H1 (cell line): Measurements from ENCODE around the gene BRD2. TPM values are rescaled to one million over a fixed set of nuclear protein-coding genes. Genes with fewer than 3 reads are reported as not detected.

Experiments
- CTCF ChIA-PET: fragments of 300-600 bp; sonication (Branson Sonifier 250); formaldehyde crosslinking; loops from one replicate; lab custom pipeline; 2021; ENCODE audit not compliant: partially characterized antibody; lab: Charles Lee
- POLR2A ChIA-PET: fragments of 300-600 bp; sonication (Branson Sonifier 250); formaldehyde crosslinking; loops from one replicate; lab custom pipeline; 2021; ENCODE audit warnings: inconsistent platforms; ENCODE audit not compliant: partially characterized antibody; lab: Charles Lee
- DNase-seq, 2 experiments: peaks; one replicate each; pipeline versions ENCODE4 v3.0.0 to v3.0.0-alpha.2; 2010 to 2022; ENCODE audit warnings: low spot score in 2 of 2, low read depth in 1 of 2, mixed read lengths in 1 of 2
- FAIRE-seq: peaks from 2 replicates; lab custom pipeline; 2011; peaks lifted over from hg19 to GRCh38; lab: Jason Lieb, UNC
- H2AFZ ChIP-seq: 2 replicates; pipeline ENCODE4 v1.8.1; 2012; ENCODE audit warnings: low read length, inconsistent platforms
- H2AK5ac ChIP-seq: 2 replicates; pipeline ENCODE4 v1.6.1; 2013; ENCODE audit warnings: low read depth, low read length
- H2BK120ac ChIP-seq: replicated peaks from 2 replicates; pipeline ENCODE3; 2013; ENCODE audit warnings: low read depth, low read length, inconsistent platforms
- H2BK12ac ChIP-seq: 2 replicates; pipeline ENCODE4 v1.6.1; 2013; ENCODE audit warnings: low read depth, low read length
- H2BK15ac ChIP-seq: 2 replicates; pipeline ENCODE4 v1.6.1; 2013; ENCODE audit warnings: low read length
- H2BK20ac ChIP-seq: 2 replicates; pipeline ENCODE4 v1.6.1; 2013; ENCODE audit warnings: low read length
- H2BK5ac ChIP-seq: 2 replicates; pipeline ENCODE4 v1.6.1; 2013; ENCODE audit warnings: low read depth, low read length
- H3K14ac ChIP-seq: 2 replicates; pipeline ENCODE4 v1.6.1; 2013; ENCODE audit warnings: inconsistent platforms; ENCODE audit not compliant: insufficient read length
- H3K18ac ChIP-seq: 2 replicates; pipeline ENCODE4 v1.6.1; 2013; ENCODE audit warnings: low read length; ENCODE audit errors: extremely low read depth
- H3K23ac ChIP-seq: 2 replicates; pipeline ENCODE4 v1.6.1; 2013; ENCODE audit warnings: inconsistent platforms; ENCODE audit not compliant: insufficient read length
- H3K23me2 ChIP-seq: 2 replicates; pipeline ENCODE4 v1.6.1; 2013; ENCODE audit warnings: low read depth, low read length
- H3K27ac ChIP-seq: 2 replicates; pipeline ENCODE4 v1.6.1; 2011; ENCODE audit warnings: low read depth, low read length, inconsistent platforms
- H3K27me3 ChIP-seq, 4 experiments: replicated peaks in 1 of 4; 1 replicate in 1 of 4; 2 replicates in 3 of 4; pipeline versions ENCODE4 v1.6.1 to v1.8.1; 2011 to 2013; ENCODE audit warnings: low read length in 3 of 4, mild to moderate bottlenecking in 3 of 4, inconsistent platforms in 2 of 4, mixed read lengths in 2 of 4, moderate library complexity in 1 of 4; ENCODE audit not compliant: control insufficient read depth in 3 of 4, insufficient read depth in 3 of 4; ENCODE audit errors: extremely low read depth in 1 of 4
- H3K36me3 ChIP-seq, 4 experiments: 2 replicates each; pipeline versions ENCODE4 v1.6.1 to v1.8.1; 2011 to 2013; ENCODE audit warnings: mild to moderate bottlenecking in 4 of 4, low read length in 3 of 4, moderate library complexity in 2 of 4, control low read depth in 1 of 4, inconsistent platforms in 1 of 4; ENCODE audit not compliant: insufficient read depth in 4 of 4, control insufficient read depth in 2 of 4
- H3K4ac ChIP-seq: replicated peaks from 2 replicates; pipeline ENCODE3; 2013; ENCODE audit warnings: low read length, low read depth, mixed read lengths, inconsistent platforms; ENCODE audit not compliant: insufficient read length
- H3K4me1 ChIP-seq, 4 experiments: replicated peaks in 1 of 4; 1 replicate in 1 of 4; 2 replicates in 3 of 4; pipeline versions ENCODE4 v1.6.1 to v1.8.1; 2011 to 2013; ENCODE audit warnings: low read length in 3 of 4, inconsistent platforms in 2 of 4, mixed read lengths in 1 of 4; ENCODE audit not compliant: insufficient read depth in 4 of 4, control insufficient read depth in 3 of 4
- H3K4me2 ChIP-seq, 2 experiments: 2 replicates each; pipeline versions ENCODE4 v1.6.1 to v1.8.1; 2011 to 2013; ENCODE audit warnings: low read depth in 2 of 2, low read length in 2 of 2, control low read depth in 1 of 2, inconsistent platforms in 1 of 2, mild to moderate bottlenecking in 1 of 2; ENCODE audit not compliant: insufficient read depth in 1 of 2
- H3K4me3 ChIP-seq, 4 experiments: fragments of 200-600, 300-600 bp in 1 of 4; sonication (generic), shearing (Covaris generic), sonication (Bioruptor Twin) in 1 of 4; 2 replicates each; pipeline versions ENCODE4 v1.5.1 to v1.8.1; 2011 to 2016; ENCODE audit warnings: low read length in 4 of 4, low read depth in 3 of 4, control low read depth in 2 of 4, inconsistent platforms in 2 of 4, mild to moderate bottlenecking in 2 of 4, mixed read lengths in 1 of 4, moderate library complexity in 1 of 4; ENCODE audit not compliant: insufficient read depth in 2 of 4; ENCODE audit errors: extremely low read depth in 1 of 4
- H3K56ac ChIP-seq: replicated peaks from 2 replicates; pipeline ENCODE3; 2013; ENCODE audit warnings: low read depth, mild to moderate bottlenecking, mixed read lengths, low read length, inconsistent platforms; ENCODE audit not compliant: insufficient read length
- H3K79me1 ChIP-seq: 2 replicates; pipeline ENCODE4 v1.6.1; 2013; ENCODE audit warnings: low read depth, low read length, control low read depth
- H3K79me2 ChIP-seq, 2 experiments: 2 replicates each; pipeline versions ENCODE4 v1.6.1 to v1.8.1; 2012 to 2013; ENCODE audit warnings: low read length in 2 of 2, mild to moderate bottlenecking in 2 of 2, inconsistent platforms in 1 of 2; ENCODE audit not compliant: insufficient read depth in 2 of 2, control insufficient read depth in 1 of 2
- H3K9ac ChIP-seq, 4 experiments: replicated peaks in 1 of 4; 1 replicate in 1 of 4; 2 replicates in 3 of 4; pipeline versions ENCODE4 v1.6.1 to v1.8.1; 2011 to 2013; ENCODE audit warnings: low read depth in 3 of 4, low read length in 3 of 4, control low read depth in 2 of 4, mild to moderate bottlenecking in 2 of 4, moderate library complexity in 2 of 4, inconsistent platforms in 1 of 4; ENCODE audit errors: extremely low read depth in 1 of 4
- H3K9me3 ChIP-seq, 2 experiments: 2 replicates each; pipeline versions ENCODE4 v1.6.1 to v1.8.1; 2012 to 2013; ENCODE audit warnings: mild to moderate bottlenecking in 2 of 2, moderate library complexity in 2 of 2, control low read depth in 1 of 2, inconsistent platforms in 1 of 2, low read depth in 1 of 2, low read length in 1 of 2, mixed read lengths in 1 of 2; ENCODE audit not compliant: insufficient read depth in 2 of 2
- H4K20me1 ChIP-seq, 2 experiments: replicated peaks in 1 of 2; 2 replicates each; pipeline versions ENCODE3 to v1.8.1; 2011 to 2013; ENCODE audit warnings: inconsistent platforms in 2 of 2, low read length in 2 of 2, mild to moderate bottlenecking in 1 of 2; ENCODE audit not compliant: insufficient read depth in 2 of 2, control insufficient read depth in 1 of 2
- H4K5ac ChIP-seq: 2 replicates; pipeline ENCODE4 v1.6.1; 2013; ENCODE audit warnings: low read length, low read depth, mixed read lengths, inconsistent platforms; ENCODE audit not compliant: insufficient read length
- H4K8ac ChIP-seq: 2 replicates; pipeline ENCODE4 v1.8.0; 2013; ENCODE audit warnings: mild to moderate bottlenecking, moderate library complexity, low read length, inconsistent platforms; ENCODE audit not compliant: insufficient read depth; ENCODE audit errors: extremely low read depth
- H4K91ac ChIP-seq: replicated peaks from 2 replicates; pipeline ENCODE3; 2013; ENCODE audit warnings: low read length, mixed read lengths, inconsistent platforms; ENCODE audit not compliant: insufficient read length
- CBX8 ChIP-seq: fragments of 300-800, 300-1000 bp; sonication (generic); IDR thresholded peaks from 2 replicates; pipeline ENCODE4 v1.7.1; 2016; ENCODE audit warnings: low read depth, low read length, borderline replicate concordance
- CEBPB ChIP-seq: IDR thresholded peaks from 2 replicates; pipeline ENCODE4 v1.6.1; 2012; ENCODE audit warnings: low read depth, low read length
- WGBS, 2 experiments: shearing (Covaris generic) in 1 of 2; methylation state at CpG; one replicate each; pipeline versions ENCODE4 v1.1.6 to v1.1.7; 2013 to 2015; ENCODE audit warnings: low lambda C conversion rate in 2 of 2, mixed read lengths in 2 of 2, inconsistent platforms in 1 of 2, low coverage in 1 of 2, missing lambda C conversion rate in 1 of 2; ENCODE audit not compliant: insufficient replicate concordance in 2 of 2, insufficient coverage in 1 of 2, insufficient read length in 1 of 2; ENCODE audit errors: extremely low coverage in 1 of 2, missing lambda C conversion rate in 1 of 2; 5-methylcytosine and 5-hydroxymethylcytosine counted together
- polyA plus RNA-seq, 7 experiments: library from polyadenylated mRNA; depleted of rRNA in 3 of 7; stranded (reverse) in 5 of 7; unstranded in 2 of 7; fragments of >200 nt in 5 of 7; fragments of 200-250 nt in 2 of 7; gene quantifications; 1 replicate in 5 of 7; 2 replicates in 1 of 7; 4 replicates in 1 of 7; pipeline versions ENCODE4 v1.2.1 to v1.2.3, GENCODE V29; 2011 to 2013; ENCODE audit warnings: missing spikeins in 2 of 7, mixed read lengths in 2 of 7
- total RNA-seq: library from RNA; stranded (reverse); fragmentation: NEBNext Ultra II Directional; extraction: Animal tissue kit (Norgen Biotek cat#: 25700); gene quantifications from 2 replicates; pipeline ENCODE4 v1.2.1, GENCODE V29; 2021

Gene BRD2
- total and polyA plus RNA-seq, 2 of the 8 experiments (the other 6 are each of a cell fraction or from before 2014, with no cell fraction given) = 132 to 185 TPM

DNA sequence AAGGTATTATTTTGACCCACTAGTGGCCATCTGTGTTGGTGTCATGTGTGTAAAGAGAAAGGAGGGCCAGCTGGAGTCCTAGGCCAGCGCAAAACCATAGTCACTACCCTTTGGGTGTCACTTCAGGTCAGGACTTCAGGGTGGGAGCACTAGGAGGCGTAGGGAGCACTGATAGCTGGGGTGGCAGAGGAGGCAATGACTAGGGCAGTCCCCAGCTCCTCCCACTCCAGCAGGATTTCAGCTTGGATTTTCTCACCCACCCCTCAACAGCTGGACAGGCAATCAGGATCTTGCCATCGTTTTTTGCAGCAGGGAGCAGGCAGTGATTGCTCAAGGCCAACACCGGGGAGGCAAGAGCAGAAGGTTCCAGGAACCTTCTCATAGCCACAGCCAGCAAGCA is 45.2 kb downstream of the BRD2 start:
- Histone ChIP-seq H2BK20ac (no peak overlapping the region), H3K14ac (no peak overlapping the region), H2BK120ac (no peak overlapping the region), H4K5ac (no peak overlapping the region), H3K4me1 (peaks cover 5 to 12% (median 8%) of the 10 kb centered on the region in 4 experiments), H3K23ac (no peak overlapping the region), H2BK15ac (0 out of 2 replicates have a peak overlapping the region, but pooled peaks have one; percentile 40), H3K79me1 (peaks cover 2% of the 10 kb centered on the region), H3K27ac (no peak overlapping the region), H2AK5ac (no peak overlapping the region), H2BK5ac (no peak overlapping the region), H3K4ac (no peak overlapping the region), H4K20me1 (no peaks in the 10 kb centered on the region), H3K18ac (no peak overlapping the region), H4K91ac (no peak overlapping the region), H4K8ac (no peak overlapping the region), H3K9me3 (no peaks in the 10 kb centered on the region), H3K9ac (no peak overlapping the region), H3K56ac (no peak overlapping the region), H3K4me2 (no peak overlapping the region), H3K36me3 (no peaks in the 10 kb centered on the region), H2AFZ (no peak overlapping the region), H3K23me2 (peaks cover 4% of the 10 kb centered on the region; the same call in 1 of the 2 replicates), H2BK12ac (peak overlapping the region; percentile 41; the same call in 1 of the 2 replicates), H3K27me3 (no peaks in the 10 kb centered on the region), H3K4me3 (no peak overlapping the region), H3K79me2 (no peaks in the 10 kb centered on the region)
- DNase-seq (no peak), FAIRE-seq (no peak)
- ChIA-PET CTCF (interaction anchor here (0.8 to 8.2 kb wide), 12 partner anchors 13 to 234 kb away, joined by 3 to 118 read pairs (median 9); no protein-coding TSS in a partner anchor), POLR2A (interaction anchor here (1.3 to 4.4 kb wide), 3 partner anchors 42 to 186 kb away, joined by 4 to 26 read pairs (median 19); no protein-coding TSS in a partner anchor)
- WGBS, 2 experiments = 71% methylated on average over 4 of the region's 4 CpGs; no CpG with 5 or more reads in 1 of the 2 experiments
- TF ChIP-seq CBX8 = no peak
- TF ChIP-seq CEBPB = 0 out of 2 replicates have a peak, but pooled peaks have one; percentile 16
